HFFc6 (cell line): ENCODE data around the gene HECW1. TPM values are rescaled to one million over a fixed set of nuclear protein-coding genes. Genes with fewer than 3 reads are reported as not detected.

Source experiments
- DNase-seq: peaks from one replicate; pipeline ENCODE4 v3.0.0-alpha.2; 2018
- H3K27ac Mint-ChIP-seq: 2 replicates; pipeline ENCODE4 v1.8.0; 2020; ENCODE audit warnings: mild to moderate bottlenecking, mixed read lengths
- H3K27me3 Mint-ChIP-seq: 2 replicates; pipeline ENCODE4 v1.8.0; 2021; ENCODE audit warnings: mild to moderate bottlenecking, moderate library complexity, mixed read lengths; ENCODE audit not compliant: insufficient read depth
- H3K36me3 Mint-ChIP-seq: 2 replicates; pipeline ENCODE4 v1.8.0; 2021; ENCODE audit warnings: low read depth, mixed read lengths
- H3K4me1 Mint-ChIP-seq: 2 replicates; pipeline ENCODE4 v1.8.0; 2020; ENCODE audit warnings: low read depth, mixed read lengths
- H3K4me3 Mint-ChIP-seq: 2 replicates; pipeline ENCODE4 v1.8.0; 2020; ENCODE audit warnings: mild to moderate bottlenecking, moderate library complexity, mixed read lengths
- H3K9me3 Mint-ChIP-seq: 2 replicates; pipeline ENCODE4 v1.8.0; 2020; ENCODE audit warnings: mild to moderate bottlenecking, mixed read lengths
- total RNA-seq, 6 experiments: library from RNA; stranded (reverse); fragmentation: NEBNext Ultra II Directional; extraction: Animal tissue kit (Norgen Biotek cat#: 25700); gene quantifications; 2 replicates in 1 of 6; 3 replicates in 5 of 6; pipeline ENCODE4 v1.2.3, GENCODE V29; 2021
- TF ChIP-seq, protein P1 (sequence below): fragments of 200-600 bp; sonication (generic); IDR thresholded peaks from 2 replicates; pipeline ENCODE4 v1.5.0; 2021; ENCODE audit warnings: antibody characterized with exemption, mild to moderate bottlenecking

The HECW1 gene
- total RNA-seq, 6 experiments from 2014 or later, result 3.4 to 6.5 (median 5.3) TPM

DNA sequence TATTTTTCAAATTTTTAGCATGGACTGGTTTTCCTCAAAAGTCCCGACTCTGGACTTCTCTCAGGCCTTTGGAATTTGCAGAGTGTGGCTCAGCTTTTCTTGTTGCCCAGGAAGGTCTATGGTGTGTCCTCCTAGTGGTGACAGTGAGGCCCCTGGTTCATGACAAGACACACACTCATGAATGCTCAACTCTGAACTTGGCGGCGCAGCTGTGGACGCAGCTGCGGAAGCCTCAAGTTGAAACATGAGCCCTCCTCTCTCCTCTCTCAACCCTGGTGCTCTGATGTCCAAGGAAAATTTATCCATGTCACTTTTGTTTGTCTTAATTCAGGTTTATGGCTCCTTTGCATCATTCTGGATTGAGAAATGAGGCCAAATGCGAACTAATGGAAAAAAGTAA lies 183.9 kb downstream of the HECW1 start:
- H3K4me1 Mint-ChIP-seq, result peaks cover 12% of the 10 kb centered on the region
- H3K36me3 Mint-ChIP-seq, result no peaks in the 10 kb centered on the region
- H3K27me3 Mint-ChIP-seq, result peaks cover 3% of the 10 kb centered on the region
- H3K4me3 Mint-ChIP-seq, result no peak overlapping the region
- DNase-seq, result no peak
- TF ChIP-seq, protein P1, sequence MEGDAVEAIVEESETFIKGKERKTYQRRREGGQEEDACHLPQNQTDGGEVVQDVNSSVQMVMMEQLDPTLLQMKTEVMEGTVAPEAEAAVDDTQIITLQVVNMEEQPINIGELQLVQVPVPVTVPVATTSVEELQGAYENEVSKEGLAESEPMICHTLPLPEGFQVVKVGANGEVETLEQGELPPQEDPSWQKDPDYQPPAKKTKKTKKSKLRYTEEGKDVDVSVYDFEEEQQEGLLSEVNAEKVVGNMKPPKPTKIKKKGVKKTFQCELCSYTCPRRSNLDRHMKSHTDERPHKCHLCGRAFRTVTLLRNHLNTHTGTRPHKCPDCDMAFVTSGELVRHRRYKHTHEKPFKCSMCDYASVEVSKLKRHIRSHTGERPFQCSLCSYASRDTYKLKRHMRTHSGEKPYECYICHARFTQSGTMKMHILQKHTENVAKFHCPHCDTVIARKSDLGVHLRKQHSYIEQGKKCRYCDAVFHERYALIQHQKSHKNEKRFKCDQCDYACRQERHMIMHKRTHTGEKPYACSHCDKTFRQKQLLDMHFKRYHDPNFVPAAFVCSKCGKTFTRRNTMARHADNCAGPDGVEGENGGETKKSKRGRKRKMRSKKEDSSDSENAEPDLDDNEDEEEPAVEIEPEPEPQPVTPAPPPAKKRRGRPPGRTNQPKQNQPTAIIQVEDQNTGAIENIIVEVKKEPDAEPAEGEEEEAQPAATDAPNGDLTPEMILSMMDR, result peak; percentile 21; the same call in 1 of the 2 replicates
- H3K9me3 Mint-ChIP-seq, result peaks cover 5% of the 10 kb centered on the region
- no peak overlapping the region for H3K27ac Mint-ChIP-seq

DNA sequence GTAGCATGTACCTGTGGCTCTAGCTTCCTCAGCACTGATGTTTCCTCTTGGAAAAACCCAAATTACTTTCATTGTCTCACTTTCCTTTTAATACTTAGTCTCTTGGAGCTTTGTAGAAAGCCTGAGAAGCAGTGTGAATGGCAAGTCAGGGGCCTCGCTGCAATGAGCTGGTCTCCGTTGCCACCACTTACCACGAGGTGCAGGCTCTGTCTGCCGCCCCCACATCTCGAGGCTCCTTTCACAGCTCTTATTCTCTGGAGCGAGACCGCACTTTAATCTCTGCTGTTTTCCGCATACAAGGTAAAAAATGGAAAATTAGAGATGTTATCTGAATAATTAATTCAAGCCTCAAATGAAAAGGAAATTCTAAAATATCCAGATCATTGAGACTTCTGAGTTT lies 186.2 kb downstream of the HECW1 start:
- no peak for DNase-seq
- no peak overlapping the region for H3K4me3 Mint-ChIP-seq
- H3K27me3 Mint-ChIP-seq, result peaks cover 3% of the 10 kb centered on the region
- TF ChIP-seq, protein P1, result no peak
- no peaks in the 10 kb centered on the region for H3K36me3 Mint-ChIP-seq
- no peak overlapping the region for H3K27ac Mint-ChIP-seq
- no peaks in the 10 kb centered on the region for H3K9me3 Mint-ChIP-seq
- peaks cover 35% of the 10 kb centered on the region for H3K4me1 Mint-ChIP-seq

DNA sequence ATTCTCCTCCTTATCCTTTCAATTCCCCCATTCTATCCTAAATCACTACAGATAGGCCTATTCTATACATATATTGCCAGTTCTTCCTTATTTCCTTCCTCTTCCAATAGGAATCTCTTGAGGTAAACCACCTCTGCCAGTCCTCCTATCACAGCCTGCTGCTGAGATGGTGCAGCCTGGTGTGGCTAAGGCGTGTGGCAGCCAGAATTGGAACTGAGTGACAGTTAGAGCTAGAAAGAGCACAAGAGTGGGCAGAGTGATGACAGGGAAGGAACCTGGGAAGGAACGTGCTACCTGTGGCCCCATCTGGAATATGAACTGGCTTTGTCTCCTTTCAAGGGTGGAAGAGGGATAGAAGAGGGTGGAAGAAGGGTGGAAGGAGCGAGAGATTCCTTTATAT lies 187.7 kb downstream of the HECW1 start:
- no peak for DNase-seq
- peaks cover 2% of the 10 kb centered on the region; the same call in 1 of the 2 replicates for H3K27me3 Mint-ChIP-seq
- no peaks in the 10 kb centered on the region for H3K9me3 Mint-ChIP-seq
- TF ChIP-seq, protein P1, result no peak
- peaks cover 35% of the 10 kb centered on the region for H3K4me1 Mint-ChIP-seq
- H3K36me3 Mint-ChIP-seq, result no peaks in the 10 kb centered on the region
- no peak overlapping the region for H3K4me3 Mint-ChIP-seq
- no peak overlapping the region for H3K27ac Mint-ChIP-seq

DNA sequence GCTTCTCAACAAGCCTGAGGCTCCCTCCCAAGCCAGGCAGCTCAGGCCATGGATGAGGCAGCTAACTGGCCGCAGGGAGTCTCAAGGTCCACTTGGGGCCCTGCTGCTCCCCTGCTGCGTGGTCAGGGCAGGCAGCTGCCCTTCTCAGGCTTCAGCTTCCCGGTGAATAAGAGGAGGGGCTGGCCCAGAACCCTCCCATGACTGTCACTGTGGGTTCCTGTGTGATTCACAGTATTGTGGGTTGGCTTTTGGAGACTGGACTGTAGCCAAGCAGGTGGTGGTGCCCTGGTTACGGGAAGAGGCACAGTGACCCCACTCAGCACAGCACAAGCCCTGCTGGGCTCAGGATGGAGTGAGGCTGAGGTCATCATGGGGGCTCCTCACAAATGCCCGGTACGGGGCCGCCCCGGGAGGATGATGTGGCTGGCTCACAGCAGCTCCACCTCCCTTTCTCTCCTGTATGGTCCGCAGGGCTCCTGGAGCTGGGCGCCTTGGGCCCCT lies 189.8 kb downstream of the HECW1 start:
- peaks cover 2% of the 10 kb centered on the region; the same call in 1 of the 2 replicates for H3K27me3 Mint-ChIP-seq
- DNase-seq, result peak; percentile 60
- peaks cover 38% of the 10 kb centered on the region for H3K4me1 Mint-ChIP-seq
- H3K9me3 Mint-ChIP-seq, result no peaks in the 10 kb centered on the region
- no peak overlapping the region for H3K4me3 Mint-ChIP-seq
- TF ChIP-seq, protein P1, result no peak
- H3K27ac Mint-ChIP-seq, result peak overlapping the region; percentile 29; the same call in 1 of the 2 replicates
- H3K36me3 Mint-ChIP-seq, result no peaks in the 10 kb centered on the region

DNA sequence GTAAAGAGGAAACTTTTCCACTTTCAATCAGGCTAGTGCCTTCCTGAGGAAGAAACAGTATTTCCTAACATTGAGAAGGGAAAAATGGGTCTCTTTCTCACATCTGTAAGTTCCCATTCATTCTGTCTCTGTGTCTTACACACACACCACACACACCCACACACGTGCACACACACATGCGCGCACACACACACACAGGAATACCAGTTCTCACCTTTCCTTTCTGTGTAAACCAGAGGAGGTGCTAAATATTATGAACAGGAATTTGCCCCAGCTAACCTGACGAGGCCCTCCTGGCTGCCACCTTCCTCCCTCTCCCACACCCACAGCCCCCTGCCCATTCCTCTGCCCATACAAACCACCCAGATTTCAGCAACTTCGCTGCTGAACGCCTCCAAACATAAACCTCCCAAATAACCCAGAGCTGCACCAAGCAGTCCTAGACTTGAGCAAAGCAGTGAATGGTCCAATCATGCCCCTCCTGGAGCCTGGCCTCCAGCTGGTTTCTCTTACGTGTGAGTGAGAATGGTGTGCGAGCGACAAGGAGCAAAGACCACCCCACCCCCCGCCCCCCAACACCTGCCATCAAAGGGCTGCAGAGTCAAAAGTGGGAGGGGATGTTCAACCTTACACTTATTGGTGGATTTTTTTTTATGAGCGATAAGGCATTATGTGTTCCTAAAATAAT lies 190.5 kb downstream of the HECW1 start:
- TF ChIP-seq, protein P1, result no peak
- Mint-ChIP-seq H3K4me1 (peaks cover 38% of the 10 kb centered on the region), H3K27me3 (no peaks in the 10 kb centered on the region), H3K27ac (peak overlapping the region; percentile 6; the same call in 1 of the 2 replicates), H3K4me3 (no peak overlapping the region), H3K9me3 (no peaks in the 10 kb centered on the region), H3K36me3 (no peaks in the 10 kb centered on the region)
- no peak for DNase-seq
